GM18868 (cell line): Measurements from ENCODE around the gene GUCY2D.
"Not testable (repeated sequence)": the region's sequence is repeated elsewhere in the genome, so short reads cannot be mapped to it uniquely, and the experiment has no call there.

Experiments
- ATAC-seq: cut with Tn5 transposase; IDR thresholded peaks from one replicate; pipeline ENCODE4 v1.9.1; 2021; ENCODE audit warnings: mild to moderate bottlenecking, moderate library complexity; ENCODE audit not compliant: unreplicated experiment

The GUCY2D gene

GRCh38 chr17:8041249-8041928 is 39.0 kb downstream of the GUCY2D start:
- ATAC-seq = no peak

DNA sequence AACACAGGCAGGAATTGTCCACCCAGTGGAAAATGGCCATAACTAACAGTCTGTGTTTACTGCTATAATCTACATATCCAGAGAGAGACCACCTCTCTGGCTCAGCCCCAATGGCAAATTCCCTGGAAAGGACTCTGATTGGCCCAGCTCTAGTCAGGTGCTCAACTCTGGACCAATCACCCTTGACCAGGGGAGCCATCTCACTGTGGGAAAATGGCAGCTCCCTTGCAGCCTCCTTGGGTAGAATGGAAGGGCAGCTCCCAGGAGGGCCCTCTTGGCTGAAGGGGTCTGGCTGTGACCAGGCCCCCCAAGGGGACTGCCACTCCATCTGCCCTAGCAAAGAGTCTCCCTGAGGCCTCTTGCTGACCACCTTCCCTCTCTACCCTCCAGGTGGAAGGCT is 39.6 kb downstream of the GUCY2D start:
- no peak for ATAC-seq

GRCh38 chr17:8044819-8045810 is 42.7 kb downstream of the GUCY2D start:
- no peak for ATAC-seq

DNA sequence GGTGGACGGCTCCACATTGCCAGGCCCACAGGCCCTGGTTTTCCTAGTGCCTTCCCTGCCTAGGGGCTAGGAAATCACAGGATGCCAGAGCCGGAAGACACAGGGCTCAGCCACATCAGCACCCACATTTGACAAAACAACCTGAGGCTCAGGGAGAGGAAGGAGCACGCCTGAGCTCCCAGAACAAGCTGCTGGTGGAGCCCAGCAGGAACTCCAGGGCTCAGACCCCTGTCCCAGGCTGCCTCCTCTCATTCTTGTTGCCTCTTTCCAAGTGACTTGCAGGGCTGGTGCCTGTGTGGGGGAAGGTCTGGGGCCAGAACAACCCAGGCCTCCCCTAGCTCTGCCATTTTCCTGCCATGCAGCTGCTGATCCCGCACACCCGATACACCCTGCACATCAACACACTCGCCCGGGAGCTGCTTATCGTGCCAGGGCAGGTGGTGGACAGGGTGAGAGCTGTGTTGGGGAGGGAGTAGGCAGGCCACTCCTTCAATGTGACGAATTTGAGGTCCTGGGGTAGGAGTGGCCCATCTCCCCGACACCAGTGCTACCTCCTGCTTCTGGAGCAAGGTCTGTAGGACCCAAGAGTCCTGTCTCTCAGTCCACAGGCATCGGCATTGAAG is 44.0 kb downstream of the GUCY2D start:
- ATAC-seq = no peak

DNA sequence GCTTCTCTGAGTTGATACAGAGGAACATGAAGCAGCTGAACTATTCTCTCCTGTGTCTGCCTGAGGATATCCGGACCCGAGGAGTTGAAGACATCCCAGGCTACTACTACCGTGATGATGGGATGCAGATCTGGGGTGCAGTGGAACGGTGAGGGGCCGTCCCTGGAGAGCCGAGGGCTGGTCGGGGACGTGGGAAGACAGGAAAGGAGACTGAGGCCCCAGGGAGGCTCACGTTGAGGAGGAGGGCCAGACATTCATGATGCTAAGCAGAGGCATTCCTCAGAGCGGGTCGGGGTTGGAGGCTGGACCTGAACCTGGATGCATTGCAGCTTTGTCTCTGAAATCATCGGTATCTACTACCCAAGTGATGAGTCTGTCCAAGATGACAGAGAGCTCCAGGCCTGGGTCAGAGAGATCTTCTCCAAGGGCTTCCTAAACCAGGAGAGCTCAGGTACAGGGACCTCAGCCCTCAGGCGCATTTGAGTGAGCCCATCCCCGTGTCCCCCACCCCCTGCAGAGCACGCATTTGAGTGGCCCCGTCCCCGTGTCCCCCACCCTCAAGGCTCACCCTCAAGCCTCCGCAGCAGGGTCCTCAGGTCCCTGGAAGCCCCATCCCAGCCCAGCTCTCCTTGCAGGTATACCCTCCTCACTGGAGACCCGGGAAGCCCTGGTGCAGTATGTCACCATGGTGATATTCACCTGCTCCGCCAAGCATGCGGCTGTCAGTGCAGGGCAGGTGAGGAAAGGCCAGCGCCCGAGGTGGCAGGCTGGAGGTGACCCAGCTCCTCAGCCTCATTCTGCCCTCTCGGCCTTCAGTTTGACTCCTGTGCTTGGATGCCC is 44.7 kb downstream of the GUCY2D start:
- ATAC-seq = no peak

DNA sequence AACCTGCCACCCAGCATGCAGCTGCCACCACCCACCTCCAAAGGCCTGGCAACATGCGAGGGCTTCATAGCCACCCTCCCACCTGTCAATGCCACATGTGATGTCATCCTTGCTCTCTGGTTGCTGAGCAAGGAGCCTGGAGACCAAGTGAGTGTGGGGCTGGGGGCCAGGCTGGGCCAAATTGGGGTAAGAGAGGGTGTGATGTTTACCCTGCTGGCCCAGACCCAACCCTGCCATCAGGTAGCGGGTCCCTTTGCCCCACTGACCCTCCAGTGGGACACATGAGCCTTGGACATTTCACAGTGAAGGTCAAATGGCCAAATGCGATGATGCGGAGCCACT is 45.3 kb downstream of the GUCY2D start:
- ATAC-seq = no peak

- no peak for ATAC-seq
These were observed 45.8 kb downstream of the GUCY2D start for GRCh38 chr17:8048236-8048635.

DNA sequence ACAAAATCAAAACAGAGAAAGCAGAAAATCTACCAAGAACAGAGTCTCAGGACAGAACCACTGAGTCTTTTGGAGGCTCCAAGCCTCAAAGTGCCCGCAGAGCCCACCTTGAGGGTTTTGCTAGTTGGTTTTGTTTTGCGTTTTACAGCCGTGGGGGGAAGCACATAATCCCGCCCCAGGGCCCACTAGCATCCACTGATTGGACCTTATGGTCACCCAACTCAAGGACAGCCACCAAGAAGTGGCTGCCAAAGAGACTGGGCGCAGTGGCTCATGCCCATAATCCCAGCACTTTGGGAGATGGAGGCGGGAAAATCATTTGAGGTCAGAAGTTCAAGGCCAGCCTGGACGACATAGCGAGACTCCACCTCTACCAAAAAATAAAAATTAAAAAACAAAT is 46.3 kb downstream of the GUCY2D start:
- ATAC-seq = no peak

- no peak for ATAC-seq
These were observed 49.4 kb downstream of the GUCY2D start for GRCh38 chr17:8051831-8052230.

- ATAC-seq = no peak
These were observed 50.1 kb downstream of the GUCY2D start for GRCh38 chr17:8052256-8053252.

DNA sequence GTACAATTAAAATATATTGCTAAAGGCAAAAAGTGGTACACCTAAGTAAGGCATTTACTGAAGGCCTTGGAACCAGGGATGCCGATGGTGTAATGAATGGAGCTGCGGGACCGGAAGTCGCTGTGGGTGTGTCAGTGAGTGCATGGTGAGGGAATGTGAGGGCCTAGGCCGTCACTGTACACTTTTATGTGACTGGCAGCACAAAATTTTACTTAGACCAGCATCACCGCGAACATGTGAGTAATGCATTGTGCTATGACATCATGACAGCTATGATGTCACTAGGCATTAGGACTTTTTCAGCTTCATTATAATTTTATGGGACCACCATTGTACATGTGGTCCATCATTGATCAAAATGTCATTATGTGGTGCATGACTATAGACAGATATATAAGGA is 51.2 kb downstream of the GUCY2D start:
- no peak for ATAC-seq

DNA sequence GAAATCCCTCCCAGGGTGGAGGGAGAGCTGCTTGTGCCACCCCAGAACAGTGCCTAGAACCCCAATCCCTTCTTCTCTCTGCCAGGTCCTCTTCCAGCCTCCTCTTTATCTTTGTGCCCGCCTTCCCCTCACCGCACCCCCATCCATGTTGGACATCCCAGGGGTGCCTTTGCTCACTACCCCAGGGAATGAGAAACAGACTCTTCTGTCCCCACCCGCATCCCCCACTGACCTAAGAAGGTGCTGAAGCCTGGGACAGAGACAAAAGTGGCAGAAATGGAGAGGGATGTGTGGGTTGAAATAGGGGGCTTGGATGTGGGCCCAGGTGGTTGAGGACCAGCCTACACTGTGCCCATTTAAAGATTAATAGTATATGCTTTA is 53.4 kb downstream of the GUCY2D start:
- no peak for ATAC-seq

DNA sequence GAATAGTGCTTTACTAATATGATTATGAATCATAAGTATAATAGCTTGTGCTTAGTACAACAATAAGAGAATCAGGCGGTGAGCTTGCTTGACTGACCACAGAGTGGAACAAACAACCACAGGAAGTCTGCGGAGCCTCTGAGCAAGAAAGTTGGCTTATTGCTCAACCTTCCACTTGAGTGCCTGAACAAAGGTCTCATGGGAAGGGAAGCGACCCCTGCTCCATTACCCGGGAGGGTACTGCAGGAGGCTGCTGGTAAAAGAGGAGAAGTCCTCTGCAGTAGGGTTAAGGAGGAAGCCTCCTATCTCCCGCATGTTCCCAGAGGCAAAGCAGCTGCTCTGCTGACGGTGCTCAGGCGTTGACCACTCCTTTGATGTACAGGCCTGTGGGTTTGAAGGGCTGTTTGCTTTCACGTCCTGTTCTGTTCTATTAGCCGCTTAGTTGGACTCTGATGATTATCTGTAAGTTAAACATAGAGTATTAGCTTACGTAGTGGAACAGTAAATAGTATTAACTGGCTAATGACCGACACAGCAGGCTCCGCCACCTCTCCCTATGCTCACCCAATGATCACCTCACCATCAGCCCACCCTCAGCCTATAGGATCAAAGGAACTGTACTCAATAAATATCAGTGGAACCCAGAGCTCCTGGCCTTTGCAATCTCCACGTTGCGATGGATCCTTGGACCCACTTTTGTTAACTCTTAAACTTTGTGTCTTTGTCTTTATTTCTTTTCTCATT is 54.0 kb downstream of the GUCY2D start:
- ATAC-seq = no peak

- ATAC-seq = no peak
These were observed 54.7 kb downstream of the GUCY2D start for GRCh38 chr17:8056976-8057625.

DNA sequence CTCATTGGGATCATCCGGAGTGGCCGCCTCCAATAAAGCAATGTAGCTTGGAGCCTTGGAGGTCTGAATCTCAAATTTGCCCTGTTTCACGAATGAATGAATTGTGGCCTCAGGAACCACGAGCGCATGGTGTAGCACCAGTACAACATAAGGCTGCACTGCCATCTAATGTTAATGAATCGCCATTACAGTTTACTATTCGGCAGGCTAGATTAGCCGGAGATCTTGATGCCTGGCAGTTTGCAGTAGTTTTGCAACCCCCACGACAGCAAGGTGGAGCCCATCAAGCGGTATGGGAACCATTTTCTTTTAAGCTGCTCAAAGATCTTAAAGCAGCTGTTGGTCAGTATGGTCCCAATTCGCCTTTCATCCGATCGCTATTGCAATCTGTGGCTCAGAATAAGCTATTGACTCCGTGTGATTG is 55.3 kb downstream of the GUCY2D start:
- ATAC-seq = no peak

GRCh38 chr17:8059131-8059530 is 56.7 kb downstream of the GUCY2D start:
- ATAC-seq = no peak

DNA sequence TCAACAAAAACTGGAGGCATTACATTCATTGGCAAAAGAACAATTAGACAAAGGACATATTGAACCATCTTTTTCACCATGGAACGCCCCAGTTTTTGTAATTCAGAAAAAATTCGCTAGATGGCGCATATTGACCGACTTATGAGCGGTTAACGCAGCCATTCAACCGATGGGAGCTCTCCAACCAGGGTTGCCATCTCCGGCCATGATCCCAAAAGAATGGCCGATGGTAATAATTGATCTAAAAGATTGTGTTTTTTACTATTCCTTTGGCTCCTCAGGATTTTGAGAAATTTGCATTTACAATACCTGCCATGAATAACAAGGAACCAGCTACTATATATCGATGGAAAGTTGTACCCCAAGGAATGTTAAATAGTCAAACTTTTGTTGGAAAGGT is 57.9 kb downstream of the GUCY2D start:
- no peak for ATAC-seq

- ATAC-seq = not testable (repeated sequence)
These were observed 59.4 kb downstream of the GUCY2D start for GRCh38 chr17:8061851-8062250.

DNA sequence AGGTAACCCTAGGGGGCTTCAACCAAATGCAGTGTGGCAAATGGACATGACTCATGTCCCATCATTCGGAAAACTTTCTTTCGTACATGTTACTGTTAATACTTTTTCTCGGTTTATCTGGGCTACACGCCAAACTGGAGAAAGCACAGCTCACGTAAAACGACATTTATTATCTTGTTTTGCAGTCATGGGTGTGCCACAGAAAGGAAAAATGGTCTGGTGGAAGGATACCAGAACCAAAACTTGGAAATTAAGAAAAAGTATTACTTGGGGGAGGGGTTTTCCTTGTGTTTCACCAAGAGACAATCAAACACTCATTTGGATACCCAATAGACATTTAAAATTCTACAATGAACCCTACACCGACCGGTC is 60.0 kb downstream of the GUCY2D start:
- ATAC-seq = no peak
